GM12878 (cell line): ENCODE measurements around the gene TMEM150C. TPM values are rescaled to one million over a fixed set of nuclear protein-coding genes. Genes with fewer than 3 reads are reported as not detected.

Source experiments
- ATAC-seq: fragments of 200-7000 bp; cut with Tn5 transposase; 3 replicates; pipeline ENCODE4 v1.9.1; 2020; ENCODE audit warnings: mild to moderate bottlenecking, moderate library complexity
- BruUV-seq: library from RNA; stranded (reverse); fragments of 400-500 nt; replicated peaks from 2 replicates; lab custom pipeline; 2021; lab: Mats Ljungman, UMichigan
- CTCF ChIA-PET: fragments of 300-600 bp; sonication (Branson Sonifier 250); formaldehyde crosslinking; extraction: SDS; loops from one replicate; lab custom pipeline; 2021; ENCODE audit warnings: inconsistent platforms; lab: Yijun Ruan, JAX
- POLR2A ChIA-PET: fragments of 350-600 bp; formaldehyde crosslinking; extraction: SDS; loops from one replicate; lab custom pipeline; 2021; ENCODE audit warnings: inconsistent platforms; lab: Charles Lee
- RAD21 ChIA-PET: fragments of 300-600 bp; sonication (Branson Sonifier 250); formaldehyde crosslinking; loops from one replicate; lab custom pipeline; 2023; ENCODE audit warnings: antibody characterized with exemption; ENCODE audit not compliant: unreplicated experiment; lab: Charles Lee
- SMC1A ChIA-PET: fragments of 300-600 bp; sonication (Branson Sonifier 250); formaldehyde crosslinking; loops from one replicate; lab custom pipeline; 2023; ENCODE audit not compliant: unreplicated experiment, uncharacterized antibody; lab: Charles Lee
- DNase-seq: peaks from one replicate; pipeline ENCODE4 v3.0.0-alpha.2; 2011; ENCODE audit warnings: low read depth, low spot score
- FAIRE-seq: peaks from 3 replicates; lab custom pipeline; 2011; peaks lifted over from hg19 to GRCh38; lab: Jason Lieb, UNC
- H2AFZ ChIP-seq: 2 replicates; pipeline ENCODE4 v1.6.0; 2011; ENCODE audit warnings: low read depth, low read length, control low read depth; ENCODE audit not compliant: control insufficient read depth
- H3K27ac ChIP-seq: 2 replicates; pipeline ENCODE4 v1.5.1; 2011; ENCODE audit warnings: control low read depth; ENCODE audit not compliant: control insufficient read depth, insufficient read depth
- H3K27me3 ChIP-seq, 2 experiments: replicated peaks in 1 of 2; 2 replicates each; pipeline versions ENCODE4 v1.6.0 to v1.6.1; 2011; ENCODE audit warnings: low read length in 1 of 2; ENCODE audit not compliant: control insufficient read depth in 2 of 2, insufficient read depth in 2 of 2
- H3K36me3 ChIP-seq, 2 experiments: 2 replicates each; pipeline ENCODE4 v1.5.1; 2011; ENCODE audit warnings: low read length in 1 of 2; ENCODE audit not compliant: control insufficient read depth in 2 of 2, insufficient read depth in 2 of 2
- H3K4me1 ChIP-seq: 2 replicates; pipeline ENCODE4 v1.6.1; 2011; ENCODE audit warnings: mild to moderate bottlenecking, low read length, moderate library complexity, mixed read lengths; ENCODE audit not compliant: control insufficient read depth, insufficient read depth
- H3K4me2 ChIP-seq: 2 replicates; pipeline ENCODE4 v1.6.0; 2011; ENCODE audit warnings: control low read depth; ENCODE audit not compliant: control insufficient read depth, insufficient read depth
- H3K4me3 ChIP-seq: fragments of 200-600 bp; sonication (generic); 2 replicates; pipeline ENCODE4 v1.5.1; 2016
- H3K79me2 ChIP-seq: 2 replicates; pipeline ENCODE4 v1.6.0; 2011; ENCODE audit warnings: low read length; ENCODE audit not compliant: control insufficient read depth, insufficient read depth
- H3K9ac ChIP-seq: 2 replicates; pipeline ENCODE4 v1.8.0; 2011; ENCODE audit warnings: low read length, control low read depth, mixed read lengths; ENCODE audit not compliant: control insufficient read depth, insufficient read depth
- H3K9me3 ChIP-seq: replicated peaks from 3 replicates; pipeline ENCODE4 v1.5.1; 2011; ENCODE audit warnings: mild to moderate bottlenecking, low read length; ENCODE audit not compliant: control insufficient read depth, insufficient read depth
- H4K20me1 ChIP-seq: 2 replicates; pipeline ENCODE4 v1.6.0; 2011; ENCODE audit not compliant: control insufficient read depth, insufficient read depth
- HDGF ChIP-seq: fragments of 450-650 bp; IDR thresholded peaks from 2 replicates; pipeline ENCODE4 v1.6.1; 2016; ENCODE audit warnings: antibody characterized with exemption
- KAT2A ChIP-seq: conservative IDR thresholded peaks from 2 replicates; pipeline ENCODE4 v1.6.1; 2011; ENCODE audit warnings: low read depth, low read length; ENCODE audit not compliant: control insufficient read depth
- NFIC ChIP-seq: IDR thresholded peaks from 2 replicates; pipeline ENCODE4 v1.6.1; 2012; ENCODE audit warnings: low read depth, mild to moderate bottlenecking, inconsistent platforms, low read length, moderate library complexity
- NR2C2 ChIP-seq: IDR thresholded peaks from 2 replicates; pipeline ENCODE4 v1.6.1; 2011; ENCODE audit warnings: borderline replicate concordance, low read depth; ENCODE audit not compliant: control insufficient read depth, insufficient read length
- RELA ChIP-seq: fragments of 450-650 bp; IDR thresholded peaks from 2 replicates; pipeline ENCODE4 v1.8.0; 2014; ENCODE audit warnings: borderline replicate concordance; ENCODE audit not compliant: partially characterized antibody
- RFX5 ChIP-seq: IDR thresholded peaks from 2 replicates; pipeline ENCODE4 v1.6.1; 2011; ENCODE audit warnings: low read depth, low read length, improper control_type of control experiment
- SIX5 ChIP-seq: IDR thresholded peaks from 2 replicates; pipeline ENCODE4 v1.6.1; 2011; ENCODE audit warnings: mild to moderate bottlenecking, low read depth, low read length, moderate library complexity; ENCODE audit not compliant: severe bottlenecking
- SRF ChIP-seq, 2 experiments: IDR thresholded peaks; 2 replicates each; pipeline ENCODE4 v1.6.1; 2011; ENCODE audit warnings: low read depth in 2 of 2, low read length in 2 of 2, mild to moderate bottlenecking in 1 of 2, moderate library complexity in 1 of 2
- SUPT20H ChIP-seq: IDR thresholded peaks from 2 replicates; pipeline ENCODE4 v1.6.1; 2011; ENCODE audit warnings: low read depth, mild to moderate bottlenecking, low read length, moderate library complexity, borderline replicate concordance; ENCODE audit not compliant: control insufficient read depth
- TAF1 ChIP-seq: IDR thresholded peaks from 2 replicates; pipeline ENCODE4 v1.6.1; 2011; ENCODE audit warnings: mild to moderate bottlenecking, low read depth, low read length, borderline replicate concordance
- WGBS: methylation state at CpG from one replicate; pipeline ENCODE4 v1.1.6; 2016; ENCODE audit warnings: low lambda C conversion rate; ENCODE audit not compliant: insufficient replicate concordance, insufficient coverage; ENCODE audit errors: missing lambda C conversion rate; 5-methylcytosine and 5-hydroxymethylcytosine counted together
- in situ Hi-C: fragments of 300-500 bp; cut with MboI; formaldehyde crosslinking; loops from 9 replicates; pipeline ENCODE4 v1.14.3; 2018; ENCODE audit warnings: mixed read lengths
- intact Hi-C: fragments of 100-400 bp; cut with micrococcal nuclease; formaldehyde crosslinking; loops from one replicate; pipeline ENCODE4 v1.14.2; 2022; ENCODE audit not compliant: unreplicated experiment
- polyA plus RNA-seq, 11 experiments: library from polyadenylated mRNA; depleted of rRNA in 4 of 11; unstranded in 6 of 11; stranded (reverse) in 5 of 11; fragments of >200 nt; fragmentation: Nextera tagmentation in 4 of 11; fragmentation: Illumina TruSeq in 1 of 11; extraction: Ambion mirVana in 4 of 11; extraction: Trizol in 1 of 11; gene quantifications; 1 replicate in 1 of 11; 2 replicates in 10 of 11; pipeline versions ENCODE4 v1.2.1 to v1.2.3, GENCODE V29; 2011 to 2016; ENCODE audit warnings: inconsistent platforms in 2 of 11, missing spikeins in 2 of 11, low read depth in 1 of 11
- total RNA-seq, 4 experiments: library from RNA; depleted of rRNA in 3 of 4; stranded (reverse); fragments of >200 nt in 3 of 4; fragmentation: Illumina TruSeq in 1 of 4; extraction: Trizol in 1 of 4; gene quantifications; 2 replicates each; pipeline versions ENCODE4 v1.2.1 to v1.2.3, GENCODE V29; 2013 to 2021
- TF ChIP-seq, protein P1 (sequence below): IDR thresholded peaks from 2 replicates; pipeline ENCODE4 v1.6.1; 2011; ENCODE audit warnings: low read depth, low read length, improper control_type of control experiment, borderline replicate concordance

The TMEM150C gene
- total and polyA plus RNA-seq, 10 of the 15 experiments (the other 5 are each of a cell fraction or from before 2014, with no cell fraction given) = 0.04 to 0.78 (median 0.13) TPM; not detected in 2

- Histone ChIP-seq H4K20me1 (no peaks in the 10 kb centered on the region), H3K27ac (no peak overlapping the region), H3K4me3 (no peak overlapping the region), H2AFZ (no peak overlapping the region), H3K79me2 (no peaks in the 10 kb centered on the region), H3K36me3 (no peaks in the 10 kb centered on the region), H3K9me3 (no peaks in the 10 kb centered on the region), H3K27me3 (peaks cover 0 to 5% of the 10 kb centered on the region in 2 experiments; a peak in 2 of 4 replicates), H3K9ac (no peak overlapping the region), H3K4me2 (no peak overlapping the region), H3K4me1 (no peaks in the 10 kb centered on the region)
- TF ChIP-seq HDGF (no peak), NFIC (no peak), TAF1 (no peak), KAT2A (no peak), SRF (IDR thresholded peaks at IDR 0.05; ENCODE audit: low read depth in 2 of 2, low read length in 2 of 2) (no peak), SIX5 (no peak), NR2C2 (no peak), RELA (no peak), RFX5 (no peak), SUPT20H (no peak)
- TF ChIP-seq, protein P1, sequence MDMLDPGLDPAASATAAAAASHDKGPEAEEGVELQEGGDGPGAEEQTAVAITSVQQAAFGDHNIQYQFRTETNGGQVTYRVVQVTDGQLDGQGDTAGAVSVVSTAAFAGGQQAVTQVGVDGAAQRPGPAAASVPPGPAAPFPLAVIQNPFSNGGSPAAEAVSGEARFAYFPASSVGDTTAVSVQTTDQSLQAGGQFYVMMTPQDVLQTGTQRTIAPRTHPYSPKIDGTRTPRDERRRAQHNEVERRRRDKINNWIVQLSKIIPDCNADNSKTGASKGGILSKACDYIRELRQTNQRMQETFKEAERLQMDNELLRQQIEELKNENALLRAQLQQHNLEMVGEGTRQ = no peak
- DNase-seq = no peak
- WGBS = 28% methylated on average over 2 of the region's 2 CpGs
- ChIA-PET RAD21 (no interaction called here), SMC1A (no interaction called here), POLR2A (no interaction called here), CTCF (no interaction called here)
- ATAC-seq = no peak
- in situ Hi-C loops (no loop called here), intact Hi-C loops (no loop called here)
- no TSS peak for BruUV-seq
- FAIRE-seq = no peak
Observed at GRCh38 chr4:82610041-82610440, 48.3 kb upstream of the TMEM150C start.
